HEK293 (cell line): ENCODE data around the gene SEC63.

Experiments used
- HOXC10 ChIP-seq: sonication (generic); formaldehyde crosslinking; IDR thresholded peaks from 2 replicates; pipeline ENCODE4 v1.8.1; 2023; ENCODE audit warnings: mild to moderate bottlenecking, missing genetic modification reagents
- MYNN ChIP-seq: fragments of 450-650 bp; formaldehyde crosslinking; IDR thresholded peaks from 2 replicates; pipeline ENCODE4 v1.5.1; 2016; ENCODE audit warnings: missing biosample characterization, missing genetic modification characterization, borderline replicate concordance
- SETDB1 ChIP-seq: IDR thresholded peaks from one replicate; pipeline ENCODE4 v1.6.1; 2017; ENCODE audit warnings: mild to moderate bottlenecking, low read length, moderate library complexity, mixed read lengths; ENCODE audit not compliant: insufficient read length
- TCF7L2 ChIP-seq: IDR thresholded peaks from 2 replicates; pipeline ENCODE4 v1.6.1; 2011; ENCODE audit warnings: low read depth, mild to moderate bottlenecking, inconsistent platforms, low read length, moderate library complexity, borderline replicate concordance
- ZNF175 ChIP-seq: fragments of 450-650 bp; formaldehyde crosslinking; IDR thresholded peaks from 2 replicates; pipeline ENCODE4 v1.5.1; 2016; ENCODE audit warnings: missing biosample characterization, missing genetic modification characterization
- ZNF19 ChIP-seq: fragments of 450-650 bp; formaldehyde crosslinking; IDR thresholded peaks from 2 replicates; pipeline ENCODE4; 2016; ENCODE audit warnings: missing biosample characterization, missing genetic modification characterization, low read depth
- ZNF76 ChIP-seq: fragments of 450-650 bp; formaldehyde crosslinking; IDR thresholded peaks from 2 replicates; pipeline ENCODE4; 2016; ENCODE audit warnings: low read depth, missing biosample characterization, missing genetic modification characterization, borderline replicate concordance
- TF ChIP-seq, protein P1 (sequence below): fragments of 450-650 bp; formaldehyde crosslinking; IDR thresholded peaks from 2 replicates; pipeline ENCODE4 v1.5.1; 2016; ENCODE audit warnings: missing biosample characterization, missing genetic modification characterization
- TF ChIP-seq, protein P2 (sequence below): fragments of 450-650 bp; formaldehyde crosslinking; IDR thresholded peaks from 2 replicates; pipeline ENCODE4 v1.5.1; 2016; ENCODE audit warnings: missing biosample characterization, missing genetic modification characterization
- TF ChIP-seq, protein P3 (sequence below): fragments of 450-650 bp; formaldehyde crosslinking; IDR thresholded peaks from 2 replicates; pipeline ENCODE4 v1.5.1; 2016; ENCODE audit warnings: missing biosample characterization, missing genetic modification characterization
- TF ChIP-seq, protein P4 (sequence below): fragments of 450-650 bp; formaldehyde crosslinking; IDR thresholded peaks from 2 replicates; pipeline ENCODE4 v1.5.1; 2016; ENCODE audit warnings: missing biosample characterization, missing genetic modification characterization

DNA sequence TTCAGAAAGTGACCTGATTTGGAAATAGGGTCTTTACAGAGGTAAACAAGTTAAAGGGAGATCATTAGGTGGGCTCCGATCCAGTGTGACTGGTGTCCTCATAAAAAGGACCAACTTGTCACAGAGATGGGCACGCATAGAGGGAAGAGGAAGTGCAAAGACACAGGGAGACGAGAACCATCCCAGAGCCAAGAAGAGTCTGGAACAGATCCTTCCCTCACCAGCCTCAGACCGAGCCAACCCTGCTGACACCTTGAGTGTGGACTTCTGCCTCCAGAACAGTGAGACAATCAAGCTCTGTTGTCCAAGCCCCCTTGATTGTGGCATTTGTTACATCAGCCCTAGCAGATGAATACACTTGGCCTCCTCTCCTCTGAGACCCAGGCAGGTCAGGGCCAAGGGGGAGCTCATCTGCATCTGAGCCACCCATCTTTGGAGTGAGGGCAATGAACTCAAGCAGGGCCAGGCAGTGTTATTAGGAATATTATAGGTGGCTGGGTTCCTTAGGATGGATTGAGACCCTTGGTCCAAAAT lies 111.7 kb downstream of the SEC63 start:
- TF ChIP-seq ZNF19 (tag by site-specific recombination) = no peak
- no peak for TF ChIP-seq ZNF175 (tag by site-specific recombination)
- TF ChIP-seq, protein P1, sequence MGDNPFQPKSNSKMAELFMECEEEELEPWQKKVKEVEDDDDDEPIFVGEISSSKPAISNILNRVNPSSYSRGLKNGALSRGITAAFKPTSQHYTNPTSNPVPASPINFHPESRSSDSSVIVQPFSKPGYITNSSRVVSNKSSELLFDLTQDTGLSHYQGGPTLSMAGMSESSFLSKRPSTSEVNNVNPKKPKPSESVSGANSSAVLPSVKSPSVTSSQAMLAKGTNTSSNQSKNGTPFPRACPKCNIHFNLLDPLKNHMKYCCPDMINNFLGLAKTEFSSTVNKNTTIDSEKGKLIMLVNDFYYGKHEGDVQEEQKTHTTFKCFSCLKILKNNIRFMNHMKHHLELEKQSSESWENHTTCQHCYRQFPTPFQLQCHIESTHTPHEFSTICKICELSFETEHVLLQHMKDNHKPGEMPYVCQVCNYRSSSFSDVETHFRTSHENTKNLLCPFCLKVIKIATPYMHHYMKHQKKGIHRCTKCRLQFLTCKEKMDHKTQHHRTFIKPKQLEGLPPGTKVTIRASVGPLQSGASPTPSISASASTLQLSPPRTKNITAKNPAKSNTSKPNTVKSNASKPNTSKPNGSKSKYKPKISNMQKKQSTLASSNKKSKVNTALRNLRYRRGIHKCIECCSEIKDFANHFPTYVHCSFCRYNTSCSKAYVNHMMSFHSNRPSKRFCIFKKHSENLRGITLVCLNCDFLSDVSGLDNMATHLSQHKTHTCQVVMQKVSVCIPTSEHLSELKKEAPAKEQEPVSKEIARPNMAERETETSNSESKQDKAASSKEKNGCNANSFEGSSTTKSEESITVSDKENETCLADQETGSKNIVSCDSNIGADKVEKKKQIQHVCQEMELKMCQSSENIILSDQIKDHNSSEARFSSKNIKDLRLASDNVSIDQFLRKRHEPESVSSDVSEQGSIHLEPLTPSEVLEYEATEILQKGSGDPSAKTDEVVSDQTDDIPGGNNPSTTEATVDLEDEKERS (tag by site-specific recombination) = no peak
- no peak for TF ChIP-seq HOXC10 (CRISPR knock-in tag)
- TF ChIP-seq ZNF76 (tag by site-specific recombination) = no peak
- TF ChIP-seq MYNN (tag by site-specific recombination) = no peak
- TF ChIP-seq, protein P2, sequence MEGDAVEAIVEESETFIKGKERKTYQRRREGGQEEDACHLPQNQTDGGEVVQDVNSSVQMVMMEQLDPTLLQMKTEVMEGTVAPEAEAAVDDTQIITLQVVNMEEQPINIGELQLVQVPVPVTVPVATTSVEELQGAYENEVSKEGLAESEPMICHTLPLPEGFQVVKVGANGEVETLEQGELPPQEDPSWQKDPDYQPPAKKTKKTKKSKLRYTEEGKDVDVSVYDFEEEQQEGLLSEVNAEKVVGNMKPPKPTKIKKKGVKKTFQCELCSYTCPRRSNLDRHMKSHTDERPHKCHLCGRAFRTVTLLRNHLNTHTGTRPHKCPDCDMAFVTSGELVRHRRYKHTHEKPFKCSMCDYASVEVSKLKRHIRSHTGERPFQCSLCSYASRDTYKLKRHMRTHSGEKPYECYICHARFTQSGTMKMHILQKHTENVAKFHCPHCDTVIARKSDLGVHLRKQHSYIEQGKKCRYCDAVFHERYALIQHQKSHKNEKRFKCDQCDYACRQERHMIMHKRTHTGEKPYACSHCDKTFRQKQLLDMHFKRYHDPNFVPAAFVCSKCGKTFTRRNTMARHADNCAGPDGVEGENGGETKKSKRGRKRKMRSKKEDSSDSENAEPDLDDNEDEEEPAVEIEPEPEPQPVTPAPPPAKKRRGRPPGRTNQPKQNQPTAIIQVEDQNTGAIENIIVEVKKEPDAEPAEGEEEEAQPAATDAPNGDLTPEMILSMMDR (tag by site-specific recombination) = no peak
- TF ChIP-seq, protein P3, sequence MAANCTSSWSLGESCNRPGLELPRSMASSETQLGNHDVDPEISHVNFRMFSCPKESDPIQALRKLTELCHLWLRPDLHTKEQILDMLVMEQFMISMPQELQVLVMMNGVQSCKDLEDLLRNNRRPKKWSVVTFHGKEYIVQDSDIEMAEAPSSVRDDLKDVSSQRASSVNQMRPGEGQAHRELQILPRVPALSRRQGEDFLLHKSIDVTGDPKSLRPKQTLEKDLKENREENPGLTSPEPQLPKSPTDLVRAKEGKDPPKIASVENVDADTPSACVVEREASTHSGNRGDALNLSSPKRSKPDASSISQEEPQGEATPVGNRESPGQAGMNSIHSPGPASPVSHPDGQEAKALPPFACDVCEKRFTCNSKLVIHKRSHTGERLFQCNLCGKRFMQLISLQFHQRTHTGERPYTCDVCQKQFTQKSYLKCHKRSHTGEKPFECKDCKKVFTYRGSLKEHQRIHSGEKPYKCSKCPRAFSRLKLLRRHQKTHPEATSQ (tag by site-specific recombination) = no peak
- no peak for TF ChIP-seq TCF7L2
- TF ChIP-seq, protein P4, sequence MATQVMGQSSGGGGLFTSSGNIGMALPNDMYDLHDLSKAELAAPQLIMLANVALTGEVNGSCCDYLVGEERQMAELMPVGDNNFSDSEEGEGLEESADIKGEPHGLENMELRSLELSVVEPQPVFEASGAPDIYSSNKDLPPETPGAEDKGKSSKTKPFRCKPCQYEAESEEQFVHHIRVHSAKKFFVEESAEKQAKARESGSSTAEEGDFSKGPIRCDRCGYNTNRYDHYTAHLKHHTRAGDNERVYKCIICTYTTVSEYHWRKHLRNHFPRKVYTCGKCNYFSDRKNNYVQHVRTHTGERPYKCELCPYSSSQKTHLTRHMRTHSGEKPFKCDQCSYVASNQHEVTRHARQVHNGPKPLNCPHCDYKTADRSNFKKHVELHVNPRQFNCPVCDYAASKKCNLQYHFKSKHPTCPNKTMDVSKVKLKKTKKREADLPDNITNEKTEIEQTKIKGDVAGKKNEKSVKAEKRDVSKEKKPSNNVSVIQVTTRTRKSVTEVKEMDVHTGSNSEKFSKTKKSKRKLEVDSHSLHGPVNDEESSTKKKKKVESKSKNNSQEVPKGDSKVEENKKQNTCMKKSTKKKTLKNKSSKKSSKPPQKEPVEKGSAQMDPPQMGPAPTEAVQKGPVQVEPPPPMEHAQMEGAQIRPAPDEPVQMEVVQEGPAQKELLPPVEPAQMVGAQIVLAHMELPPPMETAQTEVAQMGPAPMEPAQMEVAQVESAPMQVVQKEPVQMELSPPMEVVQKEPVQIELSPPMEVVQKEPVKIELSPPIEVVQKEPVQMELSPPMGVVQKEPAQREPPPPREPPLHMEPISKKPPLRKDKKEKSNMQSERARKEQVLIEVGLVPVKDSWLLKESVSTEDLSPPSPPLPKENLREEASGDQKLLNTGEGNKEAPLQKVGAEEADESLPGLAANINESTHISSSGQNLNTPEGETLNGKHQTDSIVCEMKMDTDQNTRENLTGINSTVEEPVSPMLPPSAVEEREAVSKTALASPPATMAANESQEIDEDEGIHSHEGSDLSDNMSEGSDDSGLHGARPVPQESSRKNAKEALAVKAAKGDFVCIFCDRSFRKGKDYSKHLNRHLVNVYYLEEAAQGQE = no peak
- TF ChIP-seq SETDB1 = no peak
